Activated T-cell treated with anti-CD3 and anti-CD28 coated beads for 48 hours (primary cell): ENCODE measurements around the gene SLC27A3.
"Not testable (repeated sequence)": the region's sequence is repeated elsewhere in the genome, so short reads cannot be mapped to it uniquely, and the experiment has no call there.

Experiments used
- DNase-seq: peaks from one replicate; pipeline ENCODE4 v3.0.0-alpha.2; 2020; ENCODE audit warnings: low read depth

Gene SLC27A3

GRCh38 chr1:153763365-153764225 lies 11.6 kb upstream of the SLC27A3 start:
- no peak for DNase-seq

GRCh38 chr1:153764310-153764709 lies 10.9 kb upstream of the SLC27A3 start:
- no peak for DNase-seq

GRCh38 chr1:153766663-153767062 lies 8.5 kb upstream of the SLC27A3 start:
- DNase-seq: not testable (repeated sequence)

GRCh38 chr1:153767519-153767918 lies 7.7 kb upstream of the SLC27A3 start:
- DNase-seq: no peak

- DNase-seq: no peak
Measured at GRCh38 chr1:153768316-153769181, 6.7 kb upstream of the SLC27A3 start.

GRCh38 chr1:153769221-153769620 lies 6.0 kb upstream of the SLC27A3 start:
- no peak for DNase-seq

GRCh38 chr1:153770797-153771196 lies 4.4 kb upstream of the SLC27A3 start:
- no peak for DNase-seq

- no peak for DNase-seq
Measured at GRCh38 chr1:153771261-153771660, 3.9 kb upstream of the SLC27A3 start.

- no peak for DNase-seq
Measured at GRCh38 chr1:153771841-153772593, 3.2 kb upstream of the SLC27A3 start.

GRCh38 chr1:153773096-153773921 lies 1.9 kb upstream of the SLC27A3 start:
- no peak for DNase-seq

GRCh38 chr1:153774026-153774595 lies 1.1 kb upstream of the SLC27A3 start:
- DNase-seq: no peak

- peak; percentile 44 for DNase-seq
Measured at GRCh38 chr1:153775458-153776327, 486 bp downstream of the SLC27A3 start.

GRCh38 chr1:153776352-153776751 lies 1.1 kb downstream of the SLC27A3 start:
- DNase-seq: no peak

GRCh38 chr1:153776845-153777370 lies 1.7 kb downstream of the SLC27A3 start:
- DNase-seq: no peak

GRCh38 chr1:153777648-153778047 lies 2.4 kb downstream of the SLC27A3 start:
- no peak for DNase-seq

GRCh38 chr1:153778051-153778823 lies 3.0 kb downstream of the SLC27A3 start:
- DNase-seq: no peak

GRCh38 chr1:153778824-153779519 lies 3.8 kb downstream of the SLC27A3 start:
- no peak for DNase-seq

- DNase-seq: no peak
Measured at GRCh38 chr1:153779781-153780541, 4.8 kb downstream of the SLC27A3 start.
